Measurements from ENCODE around the gene DAPK2. TPM values are rescaled to one million over a fixed set of nuclear protein-coding genes. Genes with fewer than 3 reads are reported as not detected.

Gene DAPK2
- polyA plus RNA-seq, 2 of the 4 experiments (the other 2 are of a cell fraction): 3.1 to 4.8 TPM

DNA sequence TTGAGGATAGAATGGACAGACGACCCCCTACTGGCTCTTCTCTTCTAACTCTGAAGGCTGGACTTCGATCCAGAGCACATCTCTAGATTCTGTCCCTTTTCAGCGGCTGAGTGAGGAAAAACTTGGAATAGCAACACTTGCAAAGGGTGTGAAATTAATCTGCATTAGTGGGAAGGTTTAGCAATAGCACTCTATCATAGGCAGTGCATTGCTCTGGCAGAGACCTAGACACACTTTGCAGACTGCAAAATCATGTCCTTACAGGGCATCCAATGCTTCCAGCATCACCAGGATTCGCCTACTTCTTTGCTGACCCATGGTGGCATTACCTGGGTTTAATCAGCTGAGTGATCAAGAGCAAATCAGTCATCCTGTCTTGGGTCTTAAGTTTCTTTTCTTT is 43.1 kb downstream of the DAPK2 start:
- no peak for DNase-seq (ENCODE audit: low read depth in 1 of 2, low spot score in 1 of 2)
- Histone ChIP-seq H3K4me3 (no peak overlapping the region), H3K4me1 (peaks cover 23% of the 10 kb centered on the region), H3K9me3 (no peaks in the 10 kb centered on the region), H3K27ac (no peak overlapping the region), H3K4me2 (no peak overlapping the region)
- ATAC-seq: no peak
- ChIA-PET POLR2A (no interaction called here), CTCF (interaction anchor here (1.0 to 4.2 kb wide), 5 partner anchors 37 to 251 kb away, joined by 3 to 26 read pairs (median 4); partner anchors contain the start of gene DAPK2)
- TF ChIP-seq, protein P1, sequence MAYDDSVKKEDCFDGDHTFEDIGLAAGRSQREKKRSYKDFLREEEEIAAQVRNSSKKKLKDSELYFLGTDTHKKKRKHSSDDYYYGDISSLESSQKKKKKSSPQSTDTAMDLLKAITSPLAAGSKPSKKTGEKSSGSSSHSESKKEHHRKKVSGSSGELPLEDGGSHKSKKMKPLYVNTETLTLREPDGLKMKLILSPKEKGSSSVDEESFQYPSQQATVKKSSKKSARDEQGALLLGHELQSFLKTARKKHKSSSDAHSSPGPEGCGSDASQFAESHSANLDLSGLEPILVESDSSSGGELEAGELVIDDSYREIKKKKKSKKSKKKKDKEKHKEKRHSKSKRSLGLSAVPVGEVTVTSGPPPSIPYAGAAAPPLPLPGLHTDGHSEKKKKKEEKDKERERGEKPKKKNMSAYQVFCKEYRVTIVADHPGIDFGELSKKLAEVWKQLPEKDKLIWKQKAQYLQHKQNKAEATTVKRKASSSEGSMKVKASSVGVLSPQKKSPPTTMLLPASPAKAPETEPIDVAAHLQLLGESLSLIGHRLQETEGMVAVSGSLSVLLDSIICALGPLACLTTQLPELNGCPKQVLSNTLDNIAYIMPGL (CRISPR knock-in tag; IDR thresholded peaks at IDR 0.05; ENCODE audit: borderline replicate concordance): no peak
- TF ChIP-seq MAFK (IDR thresholded peaks at IDR 0.05; ENCODE audit: partially characterized antibody): no peak
- no peak for TF ChIP-seq CHD4 (IDR thresholded peaks at IDR 0.05; ENCODE audit: borderline replicate concordance)
- TF ChIP-seq SMC3 (IDR thresholded peaks at IDR 0.05): no peak
- TF ChIP-seq ZSCAN20 (CRISPR knock-in tag; IDR thresholded peaks at IDR 0.05): no peak
- no peak for TF ChIP-seq NPAS2 (CRISPR knock-in tag; IDR thresholded peaks at IDR 0.05; ENCODE audit: borderline replicate concordance)
- no peak for TF ChIP-seq CEBPB (IDR thresholded peaks at IDR 0.05)
- TF ChIP-seq, protein P2, sequence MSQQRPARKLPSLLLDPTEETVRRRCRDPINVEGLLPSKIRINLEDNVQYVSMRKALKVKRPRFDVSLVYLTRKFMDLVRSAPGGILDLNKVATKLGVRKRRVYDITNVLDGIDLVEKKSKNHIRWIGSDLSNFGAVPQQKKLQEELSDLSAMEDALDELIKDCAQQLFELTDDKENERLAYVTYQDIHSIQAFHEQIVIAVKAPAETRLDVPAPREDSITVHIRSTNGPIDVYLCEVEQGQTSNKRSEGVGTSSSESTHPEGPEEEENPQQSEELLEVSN (IDR thresholded peaks at IDR 0.05; ENCODE audit: borderline replicate concordance, low read depth): no peak
- no peak for TF ChIP-seq TP53 (CRISPR knock-in tag; IDR thresholded peaks at IDR 0.05)
- no peak for TF ChIP-seq RAD21 (conservative IDR thresholded peaks at IDR 0.05 in 1 of 2, IDR thresholded peaks at IDR 0.05 in 1 of 2)
- TF ChIP-seq EP300 (IDR thresholded peaks at IDR 0.05): no peak
- TF ChIP-seq HEYL (CRISPR knock-in tag; IDR thresholded peaks at IDR 0.05): no peak
- TF ChIP-seq, protein P3, sequence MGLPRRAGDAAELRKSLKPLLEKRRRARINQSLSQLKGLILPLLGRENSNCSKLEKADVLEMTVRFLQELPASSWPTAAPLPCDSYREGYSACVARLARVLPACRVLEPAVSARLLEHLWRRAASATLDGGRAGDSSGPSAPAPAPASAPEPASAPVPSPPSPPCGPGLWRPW (IDR thresholded peaks at IDR 0.05): no peak
- TF ChIP-seq JUNB (IDR thresholded peaks at IDR 0.05): no peak
- FAIRE-seq: no peak
- WGBS (ENCODE audit: missing lambda C conversion rate): 76% methylated on average over 4 of the region's 4 CpGs

DNA sequence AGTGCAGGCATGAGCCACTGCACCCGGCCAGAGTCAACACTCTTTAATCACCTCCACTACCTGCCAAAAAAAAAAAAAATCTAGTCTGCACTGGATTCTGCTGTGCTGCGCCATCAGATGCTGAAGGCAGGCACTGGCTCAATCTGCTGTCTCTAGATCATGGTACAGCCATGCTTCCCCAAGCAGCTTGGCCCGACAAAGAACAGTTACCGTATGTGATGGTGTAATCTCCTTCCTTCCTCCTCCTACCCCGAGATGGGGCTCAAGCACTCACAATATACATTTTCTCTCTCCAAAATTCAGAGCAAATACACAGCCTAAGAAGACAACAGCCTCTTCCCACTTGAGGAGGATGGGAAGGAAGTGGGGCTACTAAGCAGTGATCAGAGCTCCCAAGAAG is 45.1 kb downstream of the DAPK2 start:
- peaks cover 23% of the 10 kb centered on the region for H3K4me1 ChIP-seq
- H3K9me3 ChIP-seq: no peaks in the 10 kb centered on the region
- TF ChIP-seq FOSB (CRISPR knock-in tag; IDR thresholded peaks at IDR 0.05) (no peak), FOXS1 (CRISPR knock-in tag; IDR thresholded peaks at IDR 0.05) (no peak)
- TF ChIP-seq, protein P4, sequence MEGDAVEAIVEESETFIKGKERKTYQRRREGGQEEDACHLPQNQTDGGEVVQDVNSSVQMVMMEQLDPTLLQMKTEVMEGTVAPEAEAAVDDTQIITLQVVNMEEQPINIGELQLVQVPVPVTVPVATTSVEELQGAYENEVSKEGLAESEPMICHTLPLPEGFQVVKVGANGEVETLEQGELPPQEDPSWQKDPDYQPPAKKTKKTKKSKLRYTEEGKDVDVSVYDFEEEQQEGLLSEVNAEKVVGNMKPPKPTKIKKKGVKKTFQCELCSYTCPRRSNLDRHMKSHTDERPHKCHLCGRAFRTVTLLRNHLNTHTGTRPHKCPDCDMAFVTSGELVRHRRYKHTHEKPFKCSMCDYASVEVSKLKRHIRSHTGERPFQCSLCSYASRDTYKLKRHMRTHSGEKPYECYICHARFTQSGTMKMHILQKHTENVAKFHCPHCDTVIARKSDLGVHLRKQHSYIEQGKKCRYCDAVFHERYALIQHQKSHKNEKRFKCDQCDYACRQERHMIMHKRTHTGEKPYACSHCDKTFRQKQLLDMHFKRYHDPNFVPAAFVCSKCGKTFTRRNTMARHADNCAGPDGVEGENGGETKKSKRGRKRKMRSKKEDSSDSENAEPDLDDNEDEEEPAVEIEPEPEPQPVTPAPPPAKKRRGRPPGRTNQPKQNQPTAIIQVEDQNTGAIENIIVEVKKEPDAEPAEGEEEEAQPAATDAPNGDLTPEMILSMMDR (IDR thresholded peaks at IDR 0.05): no peak
- TF ChIP-seq, protein P5, sequence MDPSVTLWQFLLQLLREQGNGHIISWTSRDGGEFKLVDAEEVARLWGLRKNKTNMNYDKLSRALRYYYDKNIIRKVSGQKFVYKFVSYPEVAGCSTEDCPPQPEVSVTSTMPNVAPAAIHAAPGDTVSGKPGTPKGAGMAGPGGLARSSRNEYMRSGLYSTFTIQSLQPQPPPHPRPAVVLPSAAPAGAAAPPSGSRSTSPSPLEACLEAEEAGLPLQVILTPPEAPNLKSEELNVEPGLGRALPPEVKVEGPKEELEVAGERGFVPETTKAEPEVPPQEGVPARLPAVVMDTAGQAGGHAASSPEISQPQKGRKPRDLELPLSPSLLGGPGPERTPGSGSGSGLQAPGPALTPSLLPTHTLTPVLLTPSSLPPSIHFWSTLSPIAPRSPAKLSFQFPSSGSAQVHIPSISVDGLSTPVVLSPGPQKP (IDR thresholded peaks at IDR 0.05; ENCODE audit: low read depth, low read length): no peak
- TF ChIP-seq, protein P6, sequence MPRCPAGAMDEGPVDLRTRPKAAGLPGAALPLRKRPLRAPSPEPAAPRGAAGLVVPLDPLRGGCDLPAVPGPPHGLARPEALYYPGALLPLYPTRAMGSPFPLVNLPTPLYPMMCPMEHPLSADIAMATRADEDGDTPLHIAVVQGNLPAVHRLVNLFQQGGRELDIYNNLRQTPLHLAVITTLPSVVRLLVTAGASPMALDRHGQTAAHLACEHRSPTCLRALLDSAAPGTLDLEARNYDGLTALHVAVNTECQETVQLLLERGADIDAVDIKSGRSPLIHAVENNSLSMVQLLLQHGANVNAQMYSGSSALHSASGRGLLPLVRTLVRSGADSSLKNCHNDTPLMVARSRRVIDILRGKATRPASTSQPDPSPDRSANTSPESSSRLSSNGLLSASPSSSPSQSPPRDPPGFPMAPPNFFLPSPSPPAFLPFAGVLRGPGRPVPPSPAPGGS (IDR thresholded peaks at IDR 0.05): no peak
- no peak overlapping the region for H3K4me2 ChIP-seq
- no peak overlapping the region for H3K4me3 ChIP-seq
- WGBS (ENCODE audit: missing lambda C conversion rate): 75% methylated on average over 5 of the region's 5 CpGs
- H3K27ac ChIP-seq: no peak overlapping the region
- CTCF ChIA-PET: interaction anchor here (0.7 to 0.9 kb wide), 3 partner anchors 46 to 56 kb away, joined by 3 to 4 read pairs (median 3); partner anchors contain the start of gene DAPK2
- ATAC-seq (no peak), DNase-seq (ENCODE audit: low read depth in 1 of 2, low spot score in 1 of 2) (no peak), FAIRE-seq (no peak)
- POLR2A ChIA-PET: no interaction called here

Measured in A549 (cell line).